DMS153 treated with DMSO at 0.1 percent for 48 hours (cell line): ENCODE data around the gene MAP3K15.

Experiments
- DNase-seq: peaks from one replicate; lab custom pipeline; 2025; ENCODE audit not compliant: unreplicated experiment; lab: John Stamatoyannopoulos, UW

Gene MAP3K15

GRCh38 chrX:19410259-19410658 lies 105.0 kb downstream of the MAP3K15 start:
- no peak for DNase-seq

- no peak for DNase-seq
These were observed 111.6 kb downstream of the MAP3K15 start for GRCh38 chrX:19403696-19404095.

GRCh38 chrX:19392703-19393102 lies 122.6 kb downstream of the MAP3K15 start:
- DNase-seq, result no peak

DNA sequence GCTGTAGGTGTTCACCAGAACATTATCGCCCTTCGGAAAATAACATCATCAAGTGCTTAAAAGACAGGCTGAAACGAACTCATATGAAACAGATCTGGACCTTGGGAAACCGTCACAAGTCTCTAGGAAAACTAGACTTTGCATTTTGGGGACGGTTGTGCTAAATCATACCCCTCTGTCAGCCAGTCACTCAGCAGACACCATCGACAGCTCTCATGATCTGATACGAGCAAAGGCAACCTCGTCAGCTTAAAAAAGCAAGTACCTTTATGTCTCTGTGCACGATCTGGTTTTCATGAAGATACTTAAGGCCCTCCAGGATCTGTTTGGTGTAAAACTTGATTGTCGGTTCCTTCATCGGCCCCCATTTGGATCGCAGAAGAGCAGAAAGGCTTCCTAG lies 123.2 kb downstream of the MAP3K15 start:
- DNase-seq, result no peak

DNA sequence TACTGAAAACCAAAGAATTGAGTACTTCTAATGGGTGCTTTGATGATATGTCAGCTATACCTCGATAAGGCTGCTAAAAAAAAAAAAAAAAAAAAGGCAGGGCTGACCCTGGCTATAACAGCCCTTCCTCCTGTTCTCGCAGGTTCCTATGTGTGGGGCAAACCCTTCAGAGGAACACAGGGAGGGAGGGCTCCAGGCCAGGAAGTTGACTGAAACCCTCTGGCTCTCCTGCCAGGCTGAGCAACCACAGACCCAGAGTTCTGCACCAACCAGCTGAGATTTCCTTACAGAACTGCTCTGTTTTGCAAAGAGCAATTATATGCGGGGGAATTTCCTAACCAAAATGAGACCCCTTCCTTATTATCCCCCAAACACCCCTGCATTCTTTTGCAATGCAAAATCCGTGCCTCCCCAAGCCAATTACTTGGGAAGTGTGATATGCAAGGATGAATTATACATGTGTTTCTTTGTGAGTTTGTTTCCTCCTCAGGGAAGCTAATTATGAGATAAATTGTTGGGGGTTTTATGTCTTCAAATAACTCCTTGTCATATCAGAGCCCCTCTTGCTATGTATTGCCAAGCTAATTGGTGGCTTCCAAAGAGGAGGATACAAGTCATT lies 126.0 kb downstream of the MAP3K15 start:
- DNase-seq, result no peak

GRCh38 chrX:19388741-19389140 lies 126.6 kb downstream of the MAP3K15 start:
- DNase-seq, result no peak

DNA sequence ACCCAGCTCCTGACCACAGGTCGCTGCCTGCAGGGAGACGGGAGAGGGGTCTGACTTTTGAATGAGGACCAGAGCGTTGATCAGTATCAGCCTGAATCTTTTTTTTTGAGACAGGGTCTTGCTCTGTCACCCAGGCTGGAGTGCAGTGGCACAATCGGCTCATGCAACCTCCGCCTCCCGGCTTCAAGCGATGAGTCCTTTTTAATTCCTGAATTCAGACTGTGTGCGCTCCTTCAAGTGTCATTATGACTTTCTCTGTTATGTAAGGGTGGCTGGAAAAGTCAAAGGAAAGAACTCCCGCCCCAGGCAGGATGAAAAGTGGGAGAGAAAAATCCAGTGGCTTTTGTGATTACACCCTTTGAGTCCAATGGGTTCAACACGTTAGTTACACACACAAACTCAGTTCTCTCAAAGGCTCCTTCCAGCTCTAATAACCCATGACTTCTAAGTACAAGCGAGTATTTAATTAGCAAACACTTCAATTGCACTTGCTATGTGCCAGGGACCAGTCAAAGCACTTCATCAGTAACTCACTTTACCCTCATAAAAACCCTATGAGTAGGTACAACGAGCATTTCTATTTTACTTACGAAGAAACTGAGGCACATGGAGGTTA lies 127.1 kb downstream of the MAP3K15 start:
- no peak for DNase-seq

DNA sequence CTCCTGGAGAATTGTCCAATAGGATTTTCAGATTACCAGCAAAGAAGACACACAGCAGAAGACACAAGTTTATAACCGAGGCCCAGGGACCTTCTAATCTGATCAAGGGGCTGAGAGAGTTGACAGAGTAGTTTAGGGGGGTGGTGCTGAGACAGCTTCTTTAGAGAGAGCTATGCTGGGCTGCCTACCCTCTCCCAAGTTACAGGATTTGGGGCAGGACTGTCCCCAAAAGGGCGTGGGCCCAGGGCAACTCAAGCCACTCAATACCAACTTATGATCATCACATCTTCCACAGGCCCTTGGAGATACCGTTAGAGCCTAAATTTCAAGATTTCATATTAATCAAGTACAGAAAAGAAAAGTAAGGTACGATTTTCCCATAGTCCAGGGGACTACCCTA lies 128.6 kb downstream of the MAP3K15 start:
- no peak for DNase-seq

GRCh38 chrX:19382555-19383145 lies 132.7 kb downstream of the MAP3K15 start:
- peak; percentile 3 for DNase-seq

DNA sequence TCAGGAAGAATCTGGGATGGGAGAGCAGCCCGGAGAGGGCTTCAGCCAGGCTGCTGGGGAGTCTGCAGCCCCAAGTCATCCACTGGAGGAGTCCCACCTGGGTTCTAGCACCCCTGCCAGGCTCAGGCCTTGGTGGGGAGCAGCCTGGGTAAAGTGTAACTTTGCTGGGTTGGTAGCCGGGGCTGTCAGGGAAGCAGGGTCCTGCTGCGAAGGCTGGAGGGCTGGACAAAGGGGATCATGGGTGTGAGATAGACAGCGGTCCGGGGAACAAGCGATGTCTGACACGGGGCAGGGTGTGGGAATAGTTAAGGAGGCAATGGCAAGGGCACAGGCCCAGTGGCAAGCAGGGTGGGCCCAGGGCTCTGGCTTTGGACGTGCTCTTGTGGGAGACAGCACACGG lies 134.0 kb downstream of the MAP3K15 start:
- DNase-seq, result no peak

GRCh38 chrX:19377799-19378198 lies 137.5 kb downstream of the MAP3K15 start:
- DNase-seq, result no peak

GRCh38 chrX:19375546-19375945 lies 139.8 kb downstream of the MAP3K15 start:
- DNase-seq, result no peak

DNA sequence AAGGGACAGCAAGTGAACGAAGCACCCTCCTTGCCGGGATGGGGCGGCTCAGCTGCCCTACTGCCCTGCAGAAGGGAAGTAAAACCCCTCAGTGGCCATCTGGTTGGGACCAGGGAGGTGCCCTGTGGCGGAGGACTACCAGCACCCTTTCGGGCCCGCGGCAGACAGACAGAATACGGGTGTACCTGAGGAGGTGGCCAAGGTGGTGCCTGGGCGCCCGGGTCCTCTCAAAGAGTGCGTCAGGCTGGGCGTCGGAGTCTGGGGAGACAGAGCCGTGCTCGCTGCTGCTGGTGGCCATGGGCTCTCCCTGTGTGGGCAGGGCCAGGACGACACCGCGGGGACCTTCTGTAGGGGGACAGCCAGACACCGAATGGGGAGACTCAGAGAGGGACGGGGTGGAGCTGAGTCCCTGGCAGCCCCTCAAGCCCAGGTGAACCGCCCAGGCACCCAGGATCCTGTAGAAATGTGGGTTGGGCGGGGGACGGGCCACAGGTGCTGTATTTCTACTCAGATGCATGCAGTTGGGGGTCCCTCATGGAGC lies 141.9 kb downstream of the MAP3K15 start:
- no peak for DNase-seq

GRCh38 chrX:19372547-19373331 lies 142.6 kb downstream of the MAP3K15 start:
- DNase-seq, result peak; percentile 0

- DNase-seq, result peak; percentile 0
These were observed 143.2 kb downstream of the MAP3K15 start for GRCh38 chrX:19372170-19372546.

DNA sequence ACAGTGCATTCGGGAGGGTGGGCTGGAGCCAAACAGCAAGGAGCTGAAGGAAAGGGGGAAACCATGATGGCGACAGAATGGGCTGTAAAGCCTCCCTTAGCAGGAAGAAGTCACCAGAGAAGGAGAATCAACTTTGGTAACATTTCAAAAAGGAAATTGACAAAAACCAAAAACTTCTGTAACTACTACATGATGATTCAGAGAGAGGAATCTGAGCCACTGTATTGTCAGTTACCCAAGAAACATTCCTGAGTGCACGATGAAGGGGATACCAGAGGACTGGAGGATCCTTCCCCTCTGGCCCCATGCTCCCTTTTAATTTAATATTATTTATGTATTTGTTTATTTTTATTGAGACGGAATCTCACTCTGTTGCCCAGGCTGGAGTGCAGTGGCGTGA lies 145.2 kb downstream of the MAP3K15 start:
- no peak for DNase-seq

GRCh38 chrX:19368576-19368975 lies 146.7 kb downstream of the MAP3K15 start:
- no peak for DNase-seq

GRCh38 chrX:19361701-19362100 lies 153.6 kb downstream of the MAP3K15 start:
- no peak for DNase-seq

DNA sequence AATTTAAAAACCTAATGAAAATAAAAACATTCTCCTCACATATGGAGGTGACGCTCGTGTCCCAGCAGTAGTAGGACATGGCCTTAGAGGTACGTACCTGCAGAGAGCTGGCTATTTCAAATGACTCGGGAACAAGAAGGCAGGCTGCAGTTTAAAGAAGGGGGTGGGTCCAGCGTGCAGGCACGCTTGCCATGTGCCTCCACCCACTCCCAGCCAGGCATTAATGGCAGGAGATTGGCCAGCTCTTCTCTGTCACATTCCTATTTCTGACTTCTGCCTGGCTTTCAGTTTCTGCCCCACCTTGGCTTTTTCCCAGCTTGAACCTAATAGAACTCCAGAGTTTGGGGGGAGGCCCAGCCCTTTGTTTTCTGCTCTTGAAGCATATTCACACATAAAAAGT lies 154.4 kb downstream of the MAP3K15 start:
- DNase-seq, result no peak

DNA sequence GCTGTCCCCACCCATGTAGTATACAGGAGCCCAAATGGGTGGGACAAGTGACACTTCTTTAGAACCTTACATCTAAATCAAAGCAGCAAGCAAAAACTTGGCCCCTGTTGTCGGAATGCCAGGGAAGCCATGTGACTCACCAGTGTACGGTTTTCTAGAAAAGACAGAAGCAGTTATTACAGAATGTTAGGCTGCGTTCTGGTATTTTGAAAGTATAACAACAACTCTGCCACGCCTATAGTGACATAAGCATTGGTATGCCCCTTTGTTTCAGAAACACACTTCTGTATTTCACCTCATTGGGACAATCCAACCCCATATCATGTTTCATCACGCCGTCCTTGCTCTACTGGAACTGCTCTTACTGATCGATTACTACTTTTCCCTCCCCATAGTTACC lies 156.8 kb downstream of the MAP3K15 start:
- no peak for DNase-seq

- no peak for DNase-seq
These were observed 160.7 kb downstream of the MAP3K15 start for GRCh38 chrX:19354625-19355024.

- no peak for DNase-seq
These were observed 164.3 kb downstream of the MAP3K15 start for GRCh38 chrX:19350941-19351384.
